HepG2 (cell line): ENCODE results near the gene TGFBRAP1. TPM values are rescaled to one million over a fixed set of nuclear protein-coding genes. Genes with fewer than 3 reads are reported as not detected.
A peak's percentile ranks its signal among the peaks of the same experiment; 100 is the strongest.

ENCODE experiments used
- BHLHE40 ChIP-seq: IDR thresholded peaks from 2 replicates; pipeline ENCODE4 v1.6.1; 2011; ENCODE audit warnings: low read length, improper control_type of control experiment
- DRAP1 ChIP-seq: IDR thresholded peaks from 2 replicates; pipeline ENCODE4 v1.6.1; 2016; ENCODE audit warnings: missing genetic modification reagents, missing compliant biosample characterization
- ELF1 ChIP-seq: sonication (generic); formaldehyde crosslinking; IDR thresholded peaks from 2 replicates; pipeline ENCODE4 v1.4.0; 2020; ENCODE audit warnings: missing genetic modification reagents
- ETV5 ChIP-seq: IDR thresholded peaks from 2 replicates; pipeline ENCODE4 v1.6.1; 2018; ENCODE audit warnings: missing biosample characterization, missing genetic modification reagents, inconsistent platforms, borderline replicate concordance
- FOXA3 ChIP-seq: IDR thresholded peaks from 2 replicates; pipeline ENCODE4 v1.6.1; 2016; ENCODE audit warnings: missing genetic modification reagents, missing compliant biosample characterization
- LBX2 ChIP-seq: sonication (generic); formaldehyde crosslinking; IDR thresholded peaks from 2 replicates; pipeline ENCODE4 v1.5.0; 2020; ENCODE audit warnings: missing genetic modification reagents, mild to moderate bottlenecking, borderline replicate concordance
- MXD1 ChIP-seq: sonication (generic); formaldehyde crosslinking; IDR thresholded peaks from 2 replicates; pipeline ENCODE4 v1.4.0; 2020; ENCODE audit warnings: mild to moderate bottlenecking, missing genetic modification reagents
- NR0B2 ChIP-seq: sonication (generic); formaldehyde crosslinking; IDR thresholded peaks from 2 replicates; pipeline ENCODE4 v1.4.0; 2020; ENCODE audit warnings: mild to moderate bottlenecking, missing genetic modification reagents
- PREB ChIP-seq: sonication (generic); formaldehyde crosslinking; IDR thresholded peaks from 2 replicates; pipeline ENCODE4 v1.4.0; 2020; ENCODE audit warnings: missing genetic modification reagents
- RFX5 ChIP-seq: IDR thresholded peaks from 2 replicates; pipeline ENCODE4 v1.6.1; 2011; ENCODE audit warnings: low read depth, low read length, improper control_type of control experiment
- RFXANK ChIP-seq: IDR thresholded peaks from 2 replicates; pipeline ENCODE4 v1.6.1; 2016
- SATB2 ChIP-seq: sonication (generic); formaldehyde crosslinking; IDR thresholded peaks from 2 replicates; pipeline ENCODE4 v1.5.0; 2020; ENCODE audit warnings: missing genetic modification reagents
- SIX4 ChIP-seq: sonication (generic); formaldehyde crosslinking; IDR thresholded peaks from 2 replicates; pipeline ENCODE4 v1.4.0; 2020; ENCODE audit warnings: missing genetic modification reagents
- TAF1 ChIP-seq: sonication (generic); formaldehyde crosslinking; IDR thresholded peaks from 2 replicates; pipeline ENCODE4 v1.4.0; 2020; ENCODE audit warnings: missing genetic modification reagents
- TEAD3 ChIP-seq: optimal IDR thresholded peaks from 2 replicates; pipeline ENCODE3; 2016; ENCODE audit warnings: borderline replicate concordance
- TFDP1 ChIP-seq: IDR thresholded peaks from 2 replicates; pipeline ENCODE4 v1.6.1; 2016; ENCODE audit warnings: missing compliant biosample characterization, missing genetic modification reagents, borderline replicate concordance
- ZBTB26 ChIP-seq: IDR thresholded peaks from 2 replicates; pipeline ENCODE4 v1.6.1; 2016; ENCODE audit warnings: missing compliant biosample characterization, missing genetic modification reagents, borderline replicate concordance
- ZFP91 ChIP-seq: sonication (generic); formaldehyde crosslinking; IDR thresholded peaks from 2 replicates; pipeline ENCODE4 v1.9.0; 2022; ENCODE audit warnings: missing genetic modification reagents, mild to moderate bottlenecking, borderline replicate concordance
- ZNF317 ChIP-seq: sonication (generic); formaldehyde crosslinking; IDR thresholded peaks from 2 replicates; pipeline ENCODE4 v1.5.0; 2020; ENCODE audit warnings: mild to moderate bottlenecking, missing genetic modification reagents
- ZNF614 ChIP-seq: IDR thresholded peaks from 2 replicates; pipeline ENCODE4 v1.6.1; 2018; ENCODE audit warnings: missing biosample characterization, missing genetic modification reagents, inconsistent platforms, borderline replicate concordance
- ZNF652 ChIP-seq: IDR thresholded peaks from 2 replicates; pipeline ENCODE4 v1.6.1; 2016; ENCODE audit warnings: low read depth, borderline replicate concordance
- ZNF746 ChIP-seq: sonication (generic); formaldehyde crosslinking; IDR thresholded peaks from 2 replicates; pipeline ENCODE4 v1.8.0; 2022; ENCODE audit warnings: mild to moderate bottlenecking, missing genetic modification reagents
- polyA plus RNA-seq, 8 experiments: library from polyadenylated mRNA; depleted of rRNA in 3 of 8; stranded (reverse) in 7 of 8; unstranded in 1 of 8; fragments of >200 nt; fragmentation: Illumina TruSeq in 4 of 8; extraction: Trizol in 4 of 8; gene quantifications; 2 replicates each; pipeline versions ENCODE4 v1.2.1 to v1.2.3, GENCODE V29; 2011 to 2016; ENCODE audit warnings: low read depth in 4 of 8, missing spikeins in 1 of 8, mixed read lengths in 1 of 8; ENCODE audit not compliant: insufficient read depth in 1 of 8
- total RNA-seq, 5 experiments: library from RNA; depleted of rRNA; stranded (reverse); fragments of >200 nt; fragmentation: Illumina TruSeq; extraction: Trizol; gene quantifications; 2 replicates each; pipeline ENCODE4 v1.2.3, GENCODE V29; 2016; ENCODE audit warnings: low read depth in 1 of 5

The TGFBRAP1 gene
- total and polyA plus RNA-seq, 2 of the 13 experiments (the other 11 are each of a cell fraction or from before 2014, with no cell fraction given) = 12.7 to 22.9 TPM

- TF ChIP-seq ZBTB26 (CRISPR knock-in tag) (peak; percentile 10), RFXANK (CRISPR knock-in tag) (0 out of 2 replicates have a peak, but pooled peaks have one; percentile 37), FOXA3 (peak; percentile 24), SIX4 (0 out of 2 replicates have a peak, but pooled peaks have one; percentile 6), ZFP91 (CRISPR knock-in tag) (peak; percentile 76), DRAP1 (CRISPR knock-in tag) (no peak; the same call in 1 of the 2 replicates), NR0B2 (CRISPR knock-in tag) (peak; percentile 66; the same call in 1 of the 2 replicates), RFX5 (no peak), ZNF317 (CRISPR knock-in tag) (peak; percentile 54; the same call in 1 of the 2 replicates), ZNF746 (CRISPR knock-in tag) (peak; percentile 29; the same call in 1 of the 2 replicates), PREB (CRISPR knock-in tag) (no peak; the same call in 1 of the 2 replicates), ELF1 (CRISPR knock-in tag) (peak; percentile 26), ZNF652 (0 out of 2 replicates have a peak, but pooled peaks have one; percentile 20), TFDP1 (CRISPR knock-in tag) (peak; percentile 85), ZNF614 (CRISPR knock-in tag) (no peak; the same call in 1 of the 2 replicates), TAF1 (CRISPR knock-in tag) (peak; percentile 31; the same call in 1 of the 2 replicates), SATB2 (peak; percentile 76; the same call in 1 of the 2 replicates), MXD1 (CRISPR knock-in tag) (peak; percentile 39; the same call in 1 of the 2 replicates), LBX2 (CRISPR knock-in tag) (peak; percentile 54; the same call in 1 of the 2 replicates), ETV5 (CRISPR knock-in tag) (peak; percentile 68), TEAD3 (CRISPR knock-in tag) (peak; percentile 46), BHLHE40 (peak; percentile 80)
Observed at GRCh38 chr2:105328281-105329196, 996 bp downstream of the TGFBRAP1 start (continued).
